ENCODE data around the gene APOBEC3A. TPM values are rescaled to one million over a fixed set of nuclear protein-coding genes. Genes with fewer than 3 reads are reported as not detected.
"Not testable (repeated sequence)": the region's sequence is repeated elsewhere in the genome, so short reads cannot be mapped to it uniquely, and the experiment has no call there.

The APOBEC3A gene
- polyA plus RNA-seq, 1 donor: 0.07 TPM

- Histone ChIP-seq H3K4me1 (ENCODE audit: control insufficient read depth, insufficient read depth, low read length) (peaks cover 26% of the 10 kb centered on the region), H3K36me3 (ENCODE audit: control insufficient read depth, insufficient read depth, low read length) (no peaks in the 10 kb centered on the region), H3K27me3 (ENCODE audit: control insufficient read depth, insufficient read depth, low read length) (no peaks in the 10 kb centered on the region), H3K9me3 (ENCODE audit: control insufficient read depth, low read depth, low read length) (no peaks in the 10 kb centered on the region), H3K27ac (ENCODE audit: low read length) (no peak overlapping the region), H3K4me3 (ENCODE audit: low read length) (no peak overlapping the region)
- no peak for DNase-seq
- 86% methylated on average over 1 of the region's 6 CpGs for WGBS (ENCODE audit: insufficient coverage, low lambda C conversion rate)
These were observed 620 bp downstream of the APOBEC3A start for GRCh38 chr22:38957808-38958650.

DNA sequence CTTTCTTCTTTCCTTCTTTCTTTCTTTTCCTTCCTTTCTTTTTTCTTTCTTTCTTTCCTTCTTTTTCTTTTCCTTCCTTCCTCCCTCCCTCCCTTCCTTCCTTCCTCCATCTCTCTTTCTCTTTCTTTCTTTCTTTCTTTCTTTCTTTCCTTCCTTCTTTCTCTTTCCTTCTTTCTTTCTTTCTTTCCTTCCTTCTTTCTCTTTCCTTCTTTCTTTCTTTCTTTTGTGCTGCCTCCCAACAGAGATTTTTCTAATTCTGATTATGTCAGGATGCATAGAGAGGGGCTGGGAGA lies 1.2 kb downstream of the APOBEC3A start:
- H3K27me3 ChIP-seq (ENCODE audit: control insufficient read depth, insufficient read depth, low read length); H3K9me3 ChIP-seq (ENCODE audit: control insufficient read depth, low read depth, low read length); H3K27ac ChIP-seq (ENCODE audit: low read length); H3K36me3 ChIP-seq (ENCODE audit: control insufficient read depth, insufficient read depth, low read length); DNase-seq; H3K4me3 ChIP-seq (ENCODE audit: low read length): not testable (repeated sequence)
- peaks cover 26% of the 10 kb centered on the region for H3K4me1 ChIP-seq (ENCODE audit: control insufficient read depth, insufficient read depth, low read length)

DNA sequence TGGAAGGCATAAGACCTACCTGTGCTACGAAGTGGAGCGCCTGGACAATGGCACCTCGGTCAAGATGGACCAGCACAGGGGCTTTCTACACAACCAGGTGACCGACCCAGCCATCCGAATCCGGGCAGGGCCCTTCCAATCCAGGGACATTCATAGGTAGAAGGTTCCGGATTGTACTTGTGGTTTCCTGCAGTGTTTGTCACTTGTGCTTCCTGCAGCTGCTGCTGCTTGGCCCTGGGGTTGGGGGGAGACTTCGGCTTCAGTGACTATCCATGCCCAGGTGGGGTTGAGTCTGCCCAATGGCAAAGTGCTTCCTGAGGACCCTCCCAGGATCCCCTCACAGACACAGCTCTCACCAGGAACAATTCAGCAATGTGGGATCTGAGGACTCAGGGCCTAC lies 2.2 kb downstream of the APOBEC3A start:
- no CpG with 5 or more reads among the region's 8 CpGs for WGBS (ENCODE audit: insufficient coverage, low lambda C conversion rate)
- Histone ChIP-seq H3K36me3 (ENCODE audit: control insufficient read depth, insufficient read depth, low read length) (no peaks in the 10 kb centered on the region), H3K4me1 (ENCODE audit: control insufficient read depth, insufficient read depth, low read length) (peaks cover 23% of the 10 kb centered on the region), H3K27me3 (ENCODE audit: control insufficient read depth, insufficient read depth, low read length) (no peaks in the 10 kb centered on the region), H3K27ac (ENCODE audit: low read length) (no peak overlapping the region), H3K4me3 (ENCODE audit: low read length) (no peak overlapping the region), H3K9me3 (ENCODE audit: control insufficient read depth, low read depth, low read length) (no peaks in the 10 kb centered on the region)
- no peak for DNase-seq

DNA sequence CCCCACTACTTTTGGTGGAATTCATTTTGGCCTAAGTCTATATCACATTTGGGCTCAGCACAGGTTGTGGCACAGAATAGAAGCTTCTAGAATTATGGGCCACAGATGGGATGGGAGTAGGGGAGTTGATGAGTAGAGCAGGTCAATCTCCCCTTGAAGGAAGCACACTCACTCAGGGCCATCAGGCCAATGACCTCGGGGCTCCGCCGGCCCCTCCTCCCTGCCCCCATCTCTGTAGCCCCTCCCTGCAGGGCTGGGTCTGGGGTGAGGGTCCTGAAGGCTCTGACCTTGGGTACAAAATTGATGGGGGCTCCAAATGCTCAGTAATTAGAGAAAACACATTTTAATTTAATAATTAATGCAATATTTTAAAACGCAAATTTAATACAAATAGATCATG lies 3.3 kb downstream of the APOBEC3A start:
- H3K4me3 ChIP-seq (ENCODE audit: low read length); DNase-seq; H3K36me3 ChIP-seq (ENCODE audit: control insufficient read depth, insufficient read depth, low read length); H3K27me3 ChIP-seq (ENCODE audit: control insufficient read depth, insufficient read depth, low read length); H3K9me3 ChIP-seq (ENCODE audit: control insufficient read depth, low read depth, low read length); H3K27ac ChIP-seq (ENCODE audit: low read length): not testable (repeated sequence)
- no CpG with 5 or more reads among the region's 4 CpGs for WGBS (ENCODE audit: insufficient coverage, low lambda C conversion rate)
- peaks cover 20% of the 10 kb centered on the region for H3K4me1 ChIP-seq (ENCODE audit: control insufficient read depth, insufficient read depth, low read length)

DNA sequence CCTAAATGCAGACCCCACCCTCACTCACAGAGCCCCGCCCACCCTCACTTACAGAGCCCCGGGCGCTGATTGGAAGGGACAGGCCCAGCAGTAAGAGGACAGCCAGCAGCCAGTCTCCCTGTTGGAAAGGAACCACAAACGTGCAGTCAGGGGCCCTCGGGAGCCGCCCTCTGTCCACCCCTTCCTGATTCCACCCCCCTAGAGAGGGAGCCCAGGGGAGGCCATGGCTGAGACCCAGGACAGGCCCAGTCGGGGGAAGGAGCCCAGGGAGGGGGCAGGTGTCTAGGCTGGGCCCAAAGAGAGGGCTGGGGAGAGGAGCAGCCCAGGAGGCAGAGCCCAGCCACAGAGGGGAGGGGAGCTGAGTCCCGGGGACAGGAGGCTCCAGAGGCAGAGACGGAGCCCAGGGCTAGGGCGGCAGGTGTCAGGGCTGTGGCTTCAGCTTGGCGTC lies 5.9 kb downstream of the APOBEC3A start:
- H3K27ac ChIP-seq (ENCODE audit: low read length): peak overlapping the region; percentile 73

DNA sequence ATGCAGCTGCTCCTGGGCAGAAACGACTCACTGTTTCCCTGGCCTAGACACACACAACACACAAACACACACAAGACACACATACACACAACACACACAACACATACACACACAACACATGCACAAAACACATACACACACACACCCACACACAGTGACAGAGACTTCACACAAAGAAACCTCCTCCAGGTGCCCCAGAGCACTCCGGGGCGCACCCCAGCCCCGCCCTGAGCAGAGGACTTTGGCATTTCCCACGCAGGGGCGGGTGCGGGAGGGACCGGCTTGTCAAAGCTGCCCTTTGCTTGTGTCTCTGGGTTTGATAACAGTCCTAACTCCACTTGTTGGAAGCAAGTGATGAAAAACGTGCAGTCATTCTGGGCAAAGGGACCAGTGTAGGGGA lies 6.5 kb downstream of the APOBEC3A start:
- Histone ChIP-seq H3K36me3 (ENCODE audit: control insufficient read depth, insufficient read depth, low read length) (no peaks in the 10 kb centered on the region), H3K9me3 (ENCODE audit: control insufficient read depth, low read depth, low read length) (no peaks in the 10 kb centered on the region), H3K27me3 (ENCODE audit: control insufficient read depth, insufficient read depth, low read length) (no peaks in the 10 kb centered on the region), H3K4me3 (ENCODE audit: low read length) (no peak overlapping the region), H3K4me1 (ENCODE audit: control insufficient read depth, insufficient read depth, low read length) (peaks cover 26% of the 10 kb centered on the region), H3K27ac (ENCODE audit: low read length) (peak overlapping the region; percentile 75)
- peak; percentile 83 to 94 for DNase-seq
- WGBS (ENCODE audit: insufficient coverage, low lambda C conversion rate): no CpG with 5 or more reads among the region's 9 CpGs

More for the DNA sequence above, 5.9 kb downstream of the APOBEC3A start:
- peaks cover 26% of the 10 kb centered on the region for H3K4me1 ChIP-seq (ENCODE audit: control insufficient read depth, insufficient read depth, low read length)
- WGBS (ENCODE audit: insufficient coverage, low lambda C conversion rate): no CpG with 5 or more reads among the region's 11 CpGs
- DNase-seq: peak in 1 of 2 donors; percentile 35
- H3K9me3 ChIP-seq (ENCODE audit: control insufficient read depth, low read depth, low read length); H3K4me3 ChIP-seq (ENCODE audit: low read length); H3K27me3 ChIP-seq (ENCODE audit: control insufficient read depth, insufficient read depth, low read length); H3K36me3 ChIP-seq (ENCODE audit: control insufficient read depth, insufficient read depth, low read length): not testable (repeated sequence)

GRCh38 chr22:38964306-38964705 lies 6.9 kb downstream of the APOBEC3A start:
- no CpG with 5 or more reads among the region's 7 CpGs for WGBS (ENCODE audit: insufficient coverage, low lambda C conversion rate)
- H3K4me3 ChIP-seq (ENCODE audit: low read length): no peak overlapping the region
- no peak for DNase-seq
- H3K27me3 ChIP-seq (ENCODE audit: control insufficient read depth, insufficient read depth, low read length): no peaks in the 10 kb centered on the region
- peaks cover 26% of the 10 kb centered on the region for H3K4me1 ChIP-seq (ENCODE audit: control insufficient read depth, insufficient read depth, low read length)
- H3K36me3 ChIP-seq (ENCODE audit: control insufficient read depth, insufficient read depth, low read length): no peaks in the 10 kb centered on the region
- H3K9me3 ChIP-seq (ENCODE audit: control insufficient read depth, low read depth, low read length): no peaks in the 10 kb centered on the region
- H3K27ac ChIP-seq (ENCODE audit: low read length): peak overlapping the region; percentile 75

GRCh38 chr22:38964989-38965388 lies 7.6 kb downstream of the APOBEC3A start:
- no CpG with 5 or more reads among the region's 4 CpGs for WGBS (ENCODE audit: insufficient coverage, low lambda C conversion rate)
- DNase-seq: no peak
- peaks cover 26% of the 10 kb centered on the region for H3K4me1 ChIP-seq (ENCODE audit: control insufficient read depth, insufficient read depth, low read length)

DNA sequence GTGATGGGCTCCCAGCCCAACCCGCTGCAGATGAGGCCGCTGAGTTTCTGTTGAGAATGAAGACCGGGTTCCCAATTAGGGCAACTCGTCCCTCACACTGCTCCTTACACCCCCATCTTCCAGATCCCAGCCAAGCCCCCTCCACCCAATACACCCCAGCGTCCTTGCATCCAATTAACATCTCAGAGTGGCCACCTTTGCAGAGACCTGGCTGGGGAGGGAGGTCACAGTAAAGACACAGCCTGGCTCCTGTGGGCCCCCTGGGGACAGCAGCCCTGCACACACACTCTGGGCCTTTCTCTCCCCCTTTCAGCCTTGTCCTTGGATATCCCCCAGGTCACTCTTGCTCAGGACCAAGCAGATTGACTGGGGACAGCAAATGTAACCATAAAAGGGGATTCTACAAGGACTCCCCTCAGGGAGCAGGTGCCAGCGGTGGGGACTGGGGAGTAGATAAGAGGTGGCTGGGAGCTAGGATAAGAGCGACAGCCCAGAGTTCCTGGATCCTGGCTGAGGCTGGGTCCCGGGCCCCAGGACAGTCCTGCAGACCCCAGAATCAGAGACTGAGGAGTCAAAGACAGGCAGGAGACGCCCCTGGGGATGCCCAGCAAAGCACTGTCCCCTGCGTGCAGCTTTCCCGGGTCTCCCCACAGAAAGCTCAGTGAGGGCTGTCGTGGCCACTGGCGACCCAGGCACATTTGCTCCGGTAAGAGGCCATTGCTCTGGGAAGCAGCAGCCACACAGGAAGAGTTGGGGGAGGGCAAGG lies 8.4 kb downstream of the APOBEC3A start:
- WGBS (ENCODE audit: insufficient coverage, low lambda C conversion rate): no CpG with 5 or more reads among the region's 14 CpGs

More at GRCh38 chr22:38964989-38965388, 7.6 kb downstream of the APOBEC3A start:
- Histone ChIP-seq H3K27me3 (ENCODE audit: control insufficient read depth, insufficient read depth, low read length) (no peaks in the 10 kb centered on the region), H3K36me3 (ENCODE audit: control insufficient read depth, insufficient read depth, low read length) (no peaks in the 10 kb centered on the region), H3K27ac (ENCODE audit: low read length) (no peak overlapping the region), H3K4me3 (ENCODE audit: low read length) (no peak overlapping the region), H3K9me3 (ENCODE audit: control insufficient read depth, low read depth, low read length) (no peaks in the 10 kb centered on the region)

GRCh38 chr22:38966380-38966702 lies 8.9 kb downstream of the APOBEC3A start:
- WGBS (ENCODE audit: insufficient coverage, low lambda C conversion rate): no CpG with 5 or more reads among the region's 5 CpGs
- Histone ChIP-seq H3K4me3 (ENCODE audit: low read length) (no peak overlapping the region), H3K9me3 (ENCODE audit: control insufficient read depth, low read depth, low read length) (no peaks in the 10 kb centered on the region), H3K27ac (ENCODE audit: low read length) (no peak overlapping the region), H3K27me3 (ENCODE audit: control insufficient read depth, insufficient read depth, low read length) (no peaks in the 10 kb centered on the region), H3K36me3 (ENCODE audit: control insufficient read depth, insufficient read depth, low read length) (no peaks in the 10 kb centered on the region), H3K4me1 (ENCODE audit: control insufficient read depth, insufficient read depth, low read length) (peaks cover 26% of the 10 kb centered on the region)
- DNase-seq: no peak

More for the DNA sequence above, 8.4 kb downstream of the APOBEC3A start:
- Histone ChIP-seq H3K9me3 (ENCODE audit: control insufficient read depth, low read depth, low read length) (no peaks in the 10 kb centered on the region), H3K27me3 (ENCODE audit: control insufficient read depth, insufficient read depth, low read length) (no peaks in the 10 kb centered on the region), H3K27ac (ENCODE audit: low read length) (no peak overlapping the region), H3K4me3 (ENCODE audit: low read length) (no peak overlapping the region), H3K4me1 (ENCODE audit: control insufficient read depth, insufficient read depth, low read length) (peaks cover 26% of the 10 kb centered on the region), H3K36me3 (ENCODE audit: control insufficient read depth, insufficient read depth, low read length) (no peaks in the 10 kb centered on the region)
- no peak for DNase-seq

All from large intestine (tissue), 3 donors.